Coronary artery (tissue), 2 donors: ENCODE data around the gene OR14J1.
"Not testable (repeated sequence)": the region's sequence is repeated elsewhere in the genome, so short reads cannot be mapped to it uniquely, and the experiment has no call there.

Experiments used
- DNase-seq: peaks from one replicate; pipeline ENCODE4 v3.0.0-alpha.2; 2017; ENCODE audit warnings: low spot score
- H3K27ac ChIP-seq, 2 donors: fragments of 200-600 bp; sonication (generic); one replicate each; pipeline ENCODE4 v1.5.1; 2016 to 2019
- H3K4me3 ChIP-seq: fragments of 200-600 bp; sonication (generic); 2 replicates; pipeline ENCODE4 v1.5.1; 2016; ENCODE audit warnings: mild to moderate bottlenecking, moderate library complexity
- CTCF ChIP-seq: fragments of 200-600 bp; sonication (generic); IDR thresholded peaks from one replicate; pipeline ENCODE4 v1.5.1; 2019; ENCODE audit warnings: antibody characterized with exemption

The OR14J1 gene

GRCh38 chr6:29295623-29296022 lies 5.9 kb upstream of the OR14J1 start:
- Histone ChIP-seq H3K27ac (no peak overlapping the region), H3K4me3 (no peak overlapping the region)
- no peak for TF ChIP-seq CTCF
- no peak for DNase-seq

GRCh38 chr6:29319931-29320330 lies 18.4 kb downstream of the OR14J1 start:
- no peak overlapping the region for H3K4me3 ChIP-seq
- TF ChIP-seq CTCF, result no peak
- DNase-seq, result no peak
- no peak overlapping the region for H3K27ac ChIP-seq

GRCh38 chr6:29323332-29323731 lies 21.8 kb downstream of the OR14J1 start:
- H3K27ac ChIP-seq, result not testable (repeated sequence)

GRCh38 chr6:29325777-29326176 lies 24.3 kb downstream of the OR14J1 start:
- Histone ChIP-seq H3K4me3 (no peak overlapping the region), H3K27ac (no peak overlapping the region)
- no peak for TF ChIP-seq CTCF
- no peak for DNase-seq

More at GRCh38 chr6:29323332-29323731, 21.8 kb downstream of the OR14J1 start:
- DNase-seq, H3K4me3 ChIP-seq: not testable (repeated sequence)

GRCh38 chr6:29332676-29333075 lies 31.2 kb downstream of the OR14J1 start:
- no peak for TF ChIP-seq CTCF
- no peak for DNase-seq
- Histone ChIP-seq H3K4me3 (no peak overlapping the region), H3K27ac (no peak overlapping the region)

GRCh38 chr6:29336269-29336668 lies 34.8 kb downstream of the OR14J1 start:
- Histone ChIP-seq H3K27ac (no peak overlapping the region), H3K4me3 (no peak overlapping the region)
- no peak for TF ChIP-seq CTCF
- DNase-seq, result no peak

GRCh38 chr6:29345380-29345779 lies 43.9 kb downstream of the OR14J1 start:
- Histone ChIP-seq H3K27ac (no peak overlapping the region), H3K4me3 (no peak overlapping the region)
- no peak for DNase-seq
- TF ChIP-seq CTCF, result no peak

- not testable (repeated sequence) for DNase-seq, H3K4me3 ChIP-seq, H3K27ac ChIP-seq
Observed at GRCh38 chr6:29349348-29349747, 47.8 kb downstream of the OR14J1 start.
